Muscle layer of colon (tissue), 2 donors: Measurements from ENCODE around the gene S100A14.

Experiments used
- H3K27ac ChIP-seq: one replicate; pipeline ENCODE4 v1.7.0; 2013; ENCODE audit warnings: low read depth, mild to moderate bottlenecking, low read length, moderate library complexity
- H3K27me3 ChIP-seq, 2 donors: one replicate each; pipeline ENCODE4 v1.7.0; 2013; ENCODE audit warnings: low read length in 2 of 2, mild to moderate bottlenecking in 2 of 2; ENCODE audit not compliant: insufficient read depth in 2 of 2, control insufficient read depth in 1 of 2
- H3K36me3 ChIP-seq: one replicate; pipeline ENCODE4 v1.7.0; 2013; ENCODE audit warnings: mild to moderate bottlenecking, low read length; ENCODE audit not compliant: insufficient read depth
- H3K4me1 ChIP-seq: one replicate; pipeline ENCODE4 v1.7.0; 2013; ENCODE audit warnings: mild to moderate bottlenecking, low read length; ENCODE audit not compliant: insufficient read depth
- H3K4me3 ChIP-seq, 2 donors: one replicate each; pipeline ENCODE4 v1.7.0; 2013; ENCODE audit warnings: low read length in 2 of 2, low read depth in 1 of 2, mild to moderate bottlenecking in 1 of 2, moderate library complexity in 1 of 2
- H3K9ac ChIP-seq: one replicate; pipeline ENCODE4 v1.7.0; 2013; ENCODE audit warnings: low read length
- H3K9me3 ChIP-seq: one replicate; pipeline ENCODE4 v1.7.0; 2013; ENCODE audit warnings: mild to moderate bottlenecking, low read length
- donor health status: abdominal sarcoma.
- donor health status: Adenocarcinoma of cecum.

Gene S100A14

GRCh38 chr1:153616144-153616916, at the start of gene S100A14:
Gene S100A14 (minus strand): TSS chr1:153616325. CDS start chr1:153615858, 467 bp downstream.
- H3K4me3 ChIP-seq, result no peak within 1 kb of the TSS
- no peak within 1 kb of the TSS for H3K27ac ChIP-seq
- H3K4me1 ChIP-seq, result peaks cover 13% of the 10 kb centered on the region
- no peaks in the 10 kb centered on the region for H3K36me3 ChIP-seq
- H3K27me3 ChIP-seq, result no peaks in the 10 kb centered on the region
- no peak within 1 kb of the TSS for H3K9ac ChIP-seq
- H3K9me3 ChIP-seq, result no peaks in the 10 kb centered on the region

- no peak overlapping the region for H3K9ac ChIP-seq
- no peak overlapping the region for H3K4me3 ChIP-seq
- no peak overlapping the region for H3K27ac ChIP-seq
These were observed 47.1 kb upstream of the S100A14 start for GRCh38 chr1:153663211-153663610.

GRCh38 chr1:153662269-153662668, 46.1 kb upstream of the S100A14 start:
- no peak overlapping the region for H3K9ac ChIP-seq
- H3K4me3 ChIP-seq, result no peak overlapping the region
- no peaks in the 10 kb centered on the region for H3K27me3 ChIP-seq
- H3K9me3 ChIP-seq, result no peaks in the 10 kb centered on the region
- no peak overlapping the region for H3K27ac ChIP-seq
- H3K4me1 ChIP-seq, result peaks cover 13% of the 10 kb centered on the region
- H3K36me3 ChIP-seq, result peaks cover 67% of the 10 kb centered on the region

More at GRCh38 chr1:153663211-153663610, 47.1 kb upstream of the S100A14 start:
- Histone ChIP-seq H3K4me1 (peaks cover 9% of the 10 kb centered on the region), H3K27me3 (no peaks in the 10 kb centered on the region), H3K36me3 (peaks cover 76% of the 10 kb centered on the region), H3K9me3 (no peaks in the 10 kb centered on the region)

GRCh38 chr1:153661111-153661708, 45.1 kb upstream of the S100A14 start:
- Histone ChIP-seq H3K4me3 (no peak overlapping the region), H3K9ac (no peak overlapping the region), H3K36me3 (peaks cover 56% of the 10 kb centered on the region), H3K4me1 (peaks cover 13% of the 10 kb centered on the region), H3K27me3 (no peaks in the 10 kb centered on the region), H3K27ac (no peak overlapping the region), H3K9me3 (no peaks in the 10 kb centered on the region)

GRCh38 chr1:153659656-153660055, 43.5 kb upstream of the S100A14 start:
- Histone ChIP-seq H3K9ac (peak overlapping the region; percentile 96), H3K4me1 (peaks cover 13% of the 10 kb centered on the region), H3K9me3 (no peaks in the 10 kb centered on the region), H3K4me3 (peak overlapping the region in 1 of 2 donors; percentile 93), H3K36me3 (peaks cover 41% of the 10 kb centered on the region), H3K27me3 (no peaks in the 10 kb centered on the region), H3K27ac (no peak overlapping the region)

GRCh38 chr1:153659175-153659534, 43.0 kb upstream of the S100A14 start:
- peak overlapping the region; percentile 96 for H3K9ac ChIP-seq
- H3K9me3 ChIP-seq, result no peaks in the 10 kb centered on the region
- peaks cover 13% of the 10 kb centered on the region for H3K4me1 ChIP-seq
- peak overlapping the region; percentile 98 for H3K27ac ChIP-seq
- peaks cover 36% of the 10 kb centered on the region for H3K36me3 ChIP-seq
- peak overlapping the region; percentile 90 to 93 for H3K4me3 ChIP-seq
- no peaks in the 10 kb centered on the region for H3K27me3 ChIP-seq

GRCh38 chr1:153658400-153659174, 42.5 kb upstream of the S100A14 start, which contains the start of gene SNAPIN:
Gene SNAPIN (plus strand): TSS chr1:153658703. CDS start chr1:153658744, 41 bp downstream.
- peak within 1 kb of the TSS; percentile 90 to 93 for H3K4me3 ChIP-seq
- peak within 1 kb of the TSS; percentile 98 for H3K27ac ChIP-seq
- no peaks in the 10 kb centered on the region for H3K27me3 ChIP-seq
- no peaks in the 10 kb centered on the region for H3K9me3 ChIP-seq
- peaks cover 31% of the 10 kb centered on the region for H3K36me3 ChIP-seq
- H3K9ac ChIP-seq, result peak within 1 kb of the TSS; percentile 96
- H3K4me1 ChIP-seq, result peaks cover 13% of the 10 kb centered on the region

- Histone ChIP-seq H3K36me3 (no peaks in the 10 kb centered on the region), H3K9me3 (no peaks in the 10 kb centered on the region), H3K4me3 (no peak overlapping the region), H3K9ac (no peak overlapping the region), H3K4me1 (peaks cover 13% of the 10 kb centered on the region), H3K27me3 (no peaks in the 10 kb centered on the region), H3K27ac (no peak overlapping the region)
These were observed 39.2 kb upstream of the S100A14 start for GRCh38 chr1:153655333-153655732.

- H3K9ac ChIP-seq, result no peak overlapping the region
- no peak overlapping the region for H3K27ac ChIP-seq
- no peak overlapping the region for H3K4me3 ChIP-seq
- H3K4me1 ChIP-seq, result peaks cover 9% of the 10 kb centered on the region
- H3K9me3 ChIP-seq, result no peaks in the 10 kb centered on the region
- no peaks in the 10 kb centered on the region for H3K27me3 ChIP-seq
- H3K36me3 ChIP-seq, result no peaks in the 10 kb centered on the region
These were observed 36.8 kb upstream of the S100A14 start for GRCh38 chr1:153652805-153653500.

- Histone ChIP-seq H3K27ac (no peak overlapping the region), H3K9me3 (no peaks in the 10 kb centered on the region)
These were observed 35.6 kb upstream of the S100A14 start for GRCh38 chr1:153651771-153652170.

GRCh38 chr1:153649863-153650235, 33.7 kb upstream of the S100A14 start:
- no peaks in the 10 kb centered on the region for H3K27me3 ChIP-seq
- H3K4me3 ChIP-seq, result no peak overlapping the region
- H3K9me3 ChIP-seq, result no peaks in the 10 kb centered on the region
- no peak overlapping the region for H3K9ac ChIP-seq
- H3K27ac ChIP-seq, result no peak overlapping the region
- peaks cover 8% of the 10 kb centered on the region for H3K4me1 ChIP-seq
- H3K36me3 ChIP-seq, result peaks cover 13% of the 10 kb centered on the region

More at GRCh38 chr1:153651771-153652170, 35.6 kb upstream of the S100A14 start:
- H3K4me3 ChIP-seq, result no peak overlapping the region
- peaks cover 8% of the 10 kb centered on the region for H3K4me1 ChIP-seq
- H3K9ac ChIP-seq, result no peak overlapping the region
- no peaks in the 10 kb centered on the region for H3K36me3 ChIP-seq
- no peaks in the 10 kb centered on the region for H3K27me3 ChIP-seq
